GM19035 (cell line): Measurements from ENCODE around the gene TRAF4.

Experiments used
- ATAC-seq: cut with Tn5 transposase; IDR thresholded peaks from one replicate; pipeline ENCODE4 v1.9.1; 2021; ENCODE audit not compliant: unreplicated experiment

Gene TRAF4, protein sequence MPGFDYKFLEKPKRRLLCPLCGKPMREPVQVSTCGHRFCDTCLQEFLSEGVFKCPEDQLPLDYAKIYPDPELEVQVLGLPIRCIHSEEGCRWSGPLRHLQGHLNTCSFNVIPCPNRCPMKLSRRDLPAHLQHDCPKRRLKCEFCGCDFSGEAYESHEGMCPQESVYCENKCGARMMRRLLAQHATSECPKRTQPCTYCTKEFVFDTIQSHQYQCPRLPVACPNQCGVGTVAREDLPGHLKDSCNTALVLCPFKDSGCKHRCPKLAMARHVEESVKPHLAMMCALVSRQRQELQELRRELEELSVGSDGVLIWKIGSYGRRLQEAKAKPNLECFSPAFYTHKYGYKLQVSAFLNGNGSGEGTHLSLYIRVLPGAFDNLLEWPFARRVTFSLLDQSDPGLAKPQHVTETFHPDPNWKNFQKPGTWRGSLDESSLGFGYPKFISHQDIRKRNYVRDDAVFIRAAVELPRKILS

GRCh38 chr17:28743243-28744103 lies at the start of gene TRAF4:
TRAF4 (plus strand) TSS chr17:28744011; CDS start chr17:28744113, 102 bp downstream.
- peak; percentile 67 for ATAC-seq

GRCh38 chr17:28698253-28698941 lies 45.4 kb upstream of the TRAF4 start:
- ATAC-seq: no peak

DNA sequence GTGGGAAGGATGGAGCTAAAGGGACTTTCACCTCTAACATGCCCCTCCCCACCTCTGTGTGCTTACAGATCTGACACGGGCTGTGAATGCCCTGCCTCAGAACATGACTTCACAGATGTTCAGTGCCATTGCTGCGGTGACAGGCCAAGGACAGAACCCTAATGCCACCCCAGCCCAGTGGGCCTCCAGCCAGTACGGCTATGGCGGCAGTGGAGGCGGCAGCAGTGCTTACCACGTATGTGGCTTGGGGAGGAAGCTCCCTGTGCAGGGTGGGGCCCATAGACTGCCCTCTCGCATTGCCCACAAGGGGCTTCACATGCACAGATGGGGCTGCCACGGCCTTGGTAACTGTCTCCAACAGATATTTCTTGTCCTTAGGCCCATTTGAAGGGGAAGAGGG lies 43.5 kb upstream of the TRAF4 start:
- ATAC-seq: no peak

DNA sequence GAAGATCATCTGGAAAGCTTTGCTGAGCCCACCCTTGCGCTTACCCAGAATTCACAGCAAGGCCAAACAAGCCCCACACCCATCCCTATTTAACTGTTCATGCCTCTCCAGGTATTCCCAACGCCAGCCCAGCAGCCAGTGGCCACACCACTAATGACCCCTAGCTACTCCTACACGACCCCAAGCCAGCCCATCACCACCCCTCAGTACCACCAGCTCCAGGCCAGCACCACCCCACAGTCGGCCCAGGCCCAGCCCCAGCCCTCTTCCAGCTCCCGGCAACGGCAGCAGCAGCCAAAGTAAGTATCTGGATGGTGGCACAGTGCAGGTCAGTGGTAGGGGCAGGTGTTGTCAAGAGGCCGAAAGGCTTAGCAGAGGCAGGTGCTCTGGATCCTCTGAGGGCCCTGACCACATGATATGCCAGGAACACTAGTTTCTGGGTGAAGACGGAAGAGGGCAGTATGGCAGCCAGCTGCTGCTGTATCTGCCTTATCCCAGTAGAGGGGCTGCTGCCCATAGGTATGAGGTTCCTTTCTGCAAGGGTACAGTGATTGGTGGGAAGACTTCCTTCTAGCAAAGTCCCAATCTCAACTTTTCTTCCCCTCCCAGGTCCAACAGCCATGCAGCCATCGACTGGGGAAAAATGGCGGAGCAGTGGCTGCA lies 42.9 kb upstream of the TRAF4 start:
- ATAC-seq: no peak

GRCh38 chr17:28702026-28702751 lies 41.6 kb upstream of the TRAF4 start:
- ATAC-seq: no peak

GRCh38 chr17:28702752-28703150 lies 41.1 kb upstream of the TRAF4 start:
- ATAC-seq: no peak

DNA sequence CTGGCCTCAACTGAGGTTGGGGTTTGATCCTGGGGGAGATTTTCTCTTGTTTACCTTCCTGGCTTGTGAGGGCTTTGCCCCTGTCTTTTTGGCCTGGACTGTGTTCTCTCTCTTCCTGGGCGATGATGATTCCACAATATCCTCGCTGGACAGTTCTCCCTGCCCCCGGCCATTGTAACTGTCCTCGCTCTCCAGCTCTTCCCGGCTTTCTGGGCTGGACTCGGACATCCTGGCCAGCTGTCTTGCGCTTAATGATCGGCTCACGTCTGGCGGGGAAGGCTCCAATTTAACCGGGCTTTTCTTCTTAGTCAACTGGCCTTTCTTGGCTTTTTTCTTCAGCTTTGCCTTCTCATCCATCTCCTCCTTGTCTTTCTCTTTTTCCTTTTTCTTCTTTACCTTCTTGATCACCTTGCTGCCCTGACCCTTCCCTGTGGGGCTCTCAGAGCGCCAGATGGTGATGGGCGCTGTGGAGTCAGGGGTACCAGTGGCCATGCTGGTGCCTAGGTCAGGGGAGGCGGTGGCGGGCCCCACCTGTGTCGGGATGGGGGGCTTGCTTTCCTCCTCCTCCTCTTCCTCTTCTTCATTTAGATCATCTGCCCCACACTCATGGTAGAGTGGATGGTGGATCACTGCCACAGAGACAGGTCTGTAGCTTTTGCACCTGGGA lies 40.1 kb upstream of the TRAF4 start:
- ATAC-seq: no peak

- ATAC-seq: no peak
These were observed 39.5 kb upstream of the TRAF4 start for GRCh38 chr17:28704219-28704858.

DNA sequence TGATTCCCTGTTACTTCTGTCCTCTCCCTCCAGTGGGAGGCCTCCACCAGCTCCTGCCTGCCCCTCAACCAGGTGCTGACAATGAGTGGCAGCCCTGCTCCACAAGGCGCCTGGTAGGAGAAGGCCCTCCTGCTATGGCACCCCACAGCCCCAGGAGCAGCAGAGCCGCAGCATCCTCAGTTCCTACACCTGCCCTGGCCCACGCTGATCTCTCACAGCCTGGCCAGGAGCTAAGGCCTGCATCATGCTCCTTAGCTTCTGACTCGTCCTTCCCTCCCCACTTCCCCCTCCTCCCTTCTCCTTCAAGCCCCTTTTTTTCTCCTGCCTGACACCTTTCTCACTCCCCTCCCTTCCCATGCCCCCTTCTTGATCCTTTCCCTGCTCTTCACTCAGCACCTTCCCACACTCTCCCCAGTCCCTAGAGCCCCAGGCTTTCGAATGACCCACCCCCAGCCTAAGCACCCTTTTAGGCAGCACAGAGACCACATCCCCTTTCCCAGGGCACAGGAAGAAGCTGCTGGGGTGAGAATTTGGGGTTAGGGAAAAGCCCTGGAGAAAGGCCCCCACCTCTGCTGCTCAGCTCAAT lies 38.6 kb upstream of the TRAF4 start:
- no peak for ATAC-seq

GRCh38 chr17:28705728-28706334 lies 38.0 kb upstream of the TRAF4 start:
- ATAC-seq: no peak

- no peak for ATAC-seq
These were observed 37.1 kb upstream of the TRAF4 start for GRCh38 chr17:28706471-28707338.

- no peak for ATAC-seq
These were observed 36.5 kb upstream of the TRAF4 start for GRCh38 chr17:28707339-28707720.

DNA sequence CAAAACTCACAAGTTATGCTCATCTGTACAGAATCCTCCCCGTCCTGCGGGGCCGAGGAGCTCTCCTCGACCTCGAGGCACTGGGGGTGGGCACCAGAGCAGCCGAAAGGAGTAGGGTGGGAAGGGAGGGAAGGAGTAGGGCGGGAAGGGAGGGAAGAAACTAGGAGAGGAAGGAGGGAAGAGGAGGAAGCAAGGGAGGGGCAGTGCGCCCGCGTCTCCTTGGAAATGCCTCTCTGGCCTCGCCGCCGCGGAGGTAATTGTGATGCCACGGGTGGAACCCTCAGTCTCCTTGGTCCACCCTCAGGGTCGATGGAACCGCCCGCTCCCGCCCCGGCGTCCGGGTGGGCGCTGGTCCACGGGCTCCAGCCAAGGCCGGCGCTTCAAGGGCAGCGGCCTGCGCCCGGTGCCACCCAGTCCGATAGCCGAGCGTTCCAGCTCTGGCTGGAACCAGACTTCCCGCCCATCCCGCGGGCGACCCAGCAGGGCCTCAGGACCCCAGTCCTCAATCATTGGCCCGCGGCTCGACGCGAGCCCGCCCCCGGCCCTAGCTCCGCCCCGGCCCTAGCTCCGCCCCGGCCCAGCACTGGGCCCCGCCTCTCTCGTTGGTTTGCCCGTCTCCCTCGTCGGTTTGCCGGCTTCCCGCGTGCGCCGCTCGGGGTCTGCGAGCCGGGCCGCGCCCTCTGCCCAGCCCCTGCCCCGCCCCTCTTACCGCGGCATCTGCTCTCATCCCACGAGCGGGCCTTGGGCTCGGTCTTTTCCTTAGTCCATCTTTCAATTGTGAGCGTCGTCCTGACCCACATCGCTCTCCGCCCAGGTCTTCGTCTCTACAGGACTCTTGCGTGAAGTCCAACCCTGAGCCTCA lies 32.7 kb upstream of the TRAF4 start:
- peak; percentile 77 for ATAC-seq

GRCh38 chr17:28711723-28712031 lies 32.1 kb upstream of the TRAF4 start, which contains the start of gene PROCA1:
PROCA1 (minus strand) TSS chr17:28711888; CDS start chr17:28711660, 228 bp downstream.
- no peak for ATAC-seq

GRCh38 chr17:28712032-28712704 lies 31.6 kb upstream of the TRAF4 start:
- ATAC-seq: no peak
